ENCODE data around the gene DLX1.
"Not testable (repeated sequence)": the region's sequence is repeated elsewhere in the genome, so short reads cannot be mapped to it uniquely, and the experiment has no call there.

The DLX1 gene

GRCh38 chr2:172138727-172139126, 53.4 kb downstream of the DLX1 start:
- H3K27ac ChIP-seq (ENCODE audit: low read depth, low read length); H3K9ac ChIP-seq (ENCODE audit: low read depth, low read length); H3K4me3 ChIP-seq (ENCODE audit: low read length); H3K36me3 ChIP-seq (ENCODE audit: insufficient read depth, low read length); H3K4me1 ChIP-seq (ENCODE audit: insufficient read depth, low read length); H3K9me3 ChIP-seq (ENCODE audit: insufficient read depth, low read depth, low read length); H3K27me3 ChIP-seq (ENCODE audit: insufficient read depth, low read length): not testable (repeated sequence)
- WGBS, result 89% methylated on average over 1 of the region's 1 CpG

Measured in HUES64 (cell line).